ENCODE data around the gene GJB2.

GJB2 gene

GRCh38 chr13:20140487-20140886 is 52.3 kb downstream of the GJB2 start:
- no peak for DNase-seq

- DNase-seq, result no peak
These were observed 54.9 kb downstream of the GJB2 start for GRCh38 chr13:20137875-20138274.

Measured in NCI-H2029 treated with DMSO at 0.1 percent for 48 hours (cell line).